Measurements from ENCODE around the gene CDK14.

GRCh38 chr7:90607196-90607595, 11.1 kb downstream of the CDK14 start:
- TF ChIP-seq CTCF (IDR thresholded peaks at IDR 0.05), result no peak
- no peak for TF ChIP-seq POLR2A (IDR thresholded peaks at IDR 0.05)

Measured in heart left ventricle (tissue), 13 donors.